T follicular helper cell (primary cell): Measurements from ENCODE around the gene C5.

ENCODE experiments used
- DNase-seq: peaks from one replicate; pipeline ENCODE4 v3.0.0-alpha.2; 2020; ENCODE audit warnings: low read depth

Gene C5

DNA sequence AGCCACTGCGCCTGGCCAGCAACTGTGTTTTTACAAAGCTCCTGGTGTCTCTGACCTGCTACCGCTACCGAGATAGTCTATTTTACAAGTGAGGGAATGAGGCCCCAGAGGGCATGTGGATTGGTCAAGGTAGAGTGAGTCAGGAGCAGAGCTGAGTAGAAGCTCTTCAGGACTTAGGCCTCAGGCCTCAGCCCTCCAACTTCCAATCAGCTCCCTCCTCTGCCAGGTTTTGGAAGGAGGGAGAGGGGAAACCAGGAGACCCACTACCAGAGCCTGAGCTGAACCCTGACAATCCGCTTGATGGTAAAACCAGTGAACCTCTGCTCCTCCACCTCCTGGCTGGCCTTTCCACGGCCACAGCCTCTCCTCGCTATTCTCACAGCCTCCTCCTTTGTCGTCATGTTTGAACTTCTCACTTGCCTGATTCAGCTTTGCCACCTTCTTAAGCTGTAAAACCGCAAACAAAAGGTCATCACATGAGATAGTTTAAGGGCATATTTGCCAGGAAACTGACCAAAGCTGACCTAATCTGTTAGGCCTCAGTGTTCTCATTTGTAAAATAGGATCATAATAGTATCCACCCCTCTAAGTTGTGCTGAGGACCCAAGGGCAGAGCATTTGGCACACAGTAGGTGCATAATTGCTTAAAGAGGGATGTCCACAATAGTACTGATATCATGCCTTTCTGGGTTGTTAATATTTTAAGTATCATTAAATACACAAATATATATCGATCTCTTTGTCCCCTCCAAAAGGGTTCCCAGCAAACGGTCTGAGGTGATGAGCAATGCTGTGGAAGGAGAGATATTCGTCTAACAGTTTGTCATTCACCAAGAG lies 125.2 kb downstream of the C5 start:
- no peak for DNase-seq

DNA sequence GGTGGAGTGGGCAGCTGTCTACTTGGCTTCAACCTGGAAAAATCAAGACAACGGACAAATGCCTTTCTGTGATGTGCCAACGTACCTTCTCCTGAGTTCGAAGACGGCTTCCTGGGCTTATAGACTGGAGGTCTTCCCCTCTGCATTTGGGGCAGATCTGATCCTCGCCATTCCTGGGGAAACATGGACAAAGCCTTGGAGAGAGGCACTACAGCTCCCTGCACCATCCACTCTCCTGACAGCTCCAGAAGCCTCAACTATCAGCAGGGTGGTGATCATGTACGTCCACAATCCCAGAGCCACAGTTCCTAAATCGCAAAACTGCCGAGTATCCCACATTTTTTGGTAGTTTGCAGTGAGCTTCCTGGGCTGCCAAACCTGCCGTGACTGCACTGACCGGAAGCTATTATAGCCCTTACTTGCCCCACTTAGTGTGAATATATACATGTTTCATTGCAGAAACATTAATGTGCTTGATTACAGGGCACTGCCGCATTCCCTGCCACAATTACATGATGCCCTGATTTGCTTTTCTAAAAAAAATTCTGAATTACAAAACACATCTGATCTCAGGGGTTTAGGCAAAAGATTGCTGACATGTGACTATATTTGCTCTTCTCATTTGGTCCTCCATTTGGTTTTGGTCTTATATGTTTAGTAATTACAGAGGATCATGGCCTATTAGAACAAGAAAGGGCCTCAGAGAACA lies 126.3 kb downstream of the C5 start:
- DNase-seq = no peak

DNA sequence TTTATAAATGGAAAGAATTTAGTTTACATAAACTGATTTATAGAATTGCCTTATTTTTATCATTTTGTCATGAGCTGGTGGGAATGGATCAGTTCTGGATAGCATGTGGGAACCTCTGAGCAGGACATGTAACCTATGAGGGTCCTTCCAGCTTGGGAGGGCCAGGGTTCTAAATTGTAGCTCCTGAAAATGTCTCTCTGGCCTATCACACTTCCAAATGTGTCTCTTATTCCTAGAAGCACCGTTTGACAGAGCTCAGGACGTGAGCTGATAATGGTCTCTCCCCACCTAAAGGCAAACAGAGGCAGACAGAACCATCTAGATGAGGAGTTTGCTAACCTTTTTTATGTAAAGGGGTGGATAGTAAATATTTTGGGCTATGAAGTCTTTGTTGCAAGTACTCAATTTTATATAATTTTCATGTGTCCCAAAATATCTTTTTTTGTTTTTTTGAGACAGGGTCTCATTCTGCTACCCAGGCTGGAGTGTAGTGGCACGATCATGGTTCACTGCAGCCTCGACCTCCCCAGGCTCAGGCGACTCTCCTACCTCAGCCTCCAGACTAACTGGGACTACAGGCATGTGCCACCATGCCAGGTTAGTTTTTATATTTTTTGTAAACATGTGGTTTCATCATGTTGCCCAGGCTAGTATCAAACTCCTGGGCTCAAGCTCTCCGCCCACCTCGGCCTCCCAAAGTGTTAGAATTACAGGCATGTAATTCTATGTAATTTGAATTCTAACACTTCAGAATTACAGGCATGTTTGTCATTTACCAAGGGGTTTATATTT lies 127.5 kb downstream of the C5 start:
- no peak for DNase-seq

DNA sequence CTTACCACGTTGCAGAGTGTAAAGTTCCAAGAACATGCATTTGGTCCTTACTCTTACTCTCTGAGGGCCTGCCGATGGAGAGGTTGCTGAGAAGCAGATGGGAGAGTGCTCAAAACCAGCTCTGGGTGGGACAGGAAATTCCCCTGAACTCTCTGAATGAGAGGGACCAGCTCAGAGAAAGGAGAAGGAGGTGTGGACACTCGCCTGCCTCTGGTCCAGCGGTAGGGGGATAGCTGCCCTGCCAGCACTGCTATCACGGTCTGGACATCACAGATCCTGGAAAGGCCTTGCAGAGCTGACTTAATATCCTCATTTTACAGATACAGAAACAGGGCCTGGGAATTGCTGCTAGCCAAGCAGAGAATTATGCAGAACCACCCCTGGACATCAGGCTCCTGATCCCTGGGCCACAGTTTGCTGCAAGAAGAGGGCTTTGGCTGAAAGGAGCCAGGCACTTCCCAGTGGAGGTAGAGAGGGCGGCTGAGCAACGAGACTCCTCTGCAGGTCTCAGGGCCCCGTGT lies 128.4 kb downstream of the C5 start:
- DNase-seq = no peak

DNA sequence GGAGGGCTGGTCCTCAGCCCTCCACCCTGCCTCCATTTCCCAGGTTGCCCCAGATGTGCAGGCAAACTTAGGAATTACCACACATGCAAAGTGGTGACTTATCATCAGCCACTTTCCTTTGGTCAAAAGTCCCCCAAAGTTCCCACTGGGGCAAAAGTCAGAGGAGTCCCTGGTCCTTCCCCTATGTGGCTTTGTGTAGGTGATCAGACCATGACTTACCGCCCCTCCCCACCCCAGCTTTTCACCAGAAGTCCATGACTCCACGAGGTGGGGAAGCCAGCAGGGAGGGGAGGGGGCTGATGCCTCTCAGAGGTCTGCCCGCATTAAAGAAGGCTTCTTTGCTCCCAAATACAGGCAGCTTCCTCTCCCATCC lies 129.3 kb downstream of the C5 start:
- no peak for DNase-seq

DNA sequence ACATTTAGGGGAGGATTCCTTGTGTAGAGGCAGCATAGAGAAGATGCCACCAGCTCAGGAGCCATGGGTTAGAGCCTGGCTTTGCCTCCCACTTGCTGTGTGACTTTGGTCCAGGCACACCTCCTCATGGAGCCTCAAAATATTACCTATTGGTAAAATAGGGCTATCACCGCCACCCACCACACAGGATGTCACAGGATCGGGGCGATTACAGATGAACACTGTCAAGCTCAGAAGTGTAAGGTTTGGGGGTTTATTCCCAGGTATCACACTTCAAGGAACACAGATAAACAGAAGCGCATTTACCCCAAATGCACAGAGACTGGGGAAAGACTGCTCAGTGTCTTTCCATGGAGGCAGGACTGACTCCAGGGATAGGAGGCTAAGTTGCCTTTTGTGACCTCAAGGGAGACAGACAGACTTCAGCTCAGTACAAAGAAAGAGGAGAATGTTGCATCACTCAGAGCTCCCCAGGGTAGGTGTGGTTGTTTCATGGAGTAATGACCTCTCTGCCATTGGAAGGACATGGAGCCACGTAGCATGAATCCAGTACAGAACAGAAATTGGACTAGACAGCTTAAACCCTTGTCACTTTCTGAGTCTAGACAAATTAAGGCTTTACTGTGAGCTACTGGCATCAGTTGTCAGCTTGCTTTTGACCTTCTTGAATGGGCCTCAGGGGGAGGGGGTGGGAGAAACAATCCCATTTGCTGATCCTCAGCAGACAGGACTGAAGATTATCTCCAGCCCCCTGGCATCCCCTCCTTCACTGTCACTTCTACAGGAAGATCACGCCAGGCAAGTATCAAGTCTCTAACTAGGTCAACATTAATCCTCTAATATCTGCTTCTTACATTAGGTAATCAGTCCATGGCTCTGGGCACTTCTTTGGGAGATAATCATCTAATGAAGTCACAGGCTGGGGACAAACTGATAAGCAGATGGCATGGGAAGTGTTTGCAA lies 130.0 kb downstream of the C5 start:
- DNase-seq = no peak

DNA sequence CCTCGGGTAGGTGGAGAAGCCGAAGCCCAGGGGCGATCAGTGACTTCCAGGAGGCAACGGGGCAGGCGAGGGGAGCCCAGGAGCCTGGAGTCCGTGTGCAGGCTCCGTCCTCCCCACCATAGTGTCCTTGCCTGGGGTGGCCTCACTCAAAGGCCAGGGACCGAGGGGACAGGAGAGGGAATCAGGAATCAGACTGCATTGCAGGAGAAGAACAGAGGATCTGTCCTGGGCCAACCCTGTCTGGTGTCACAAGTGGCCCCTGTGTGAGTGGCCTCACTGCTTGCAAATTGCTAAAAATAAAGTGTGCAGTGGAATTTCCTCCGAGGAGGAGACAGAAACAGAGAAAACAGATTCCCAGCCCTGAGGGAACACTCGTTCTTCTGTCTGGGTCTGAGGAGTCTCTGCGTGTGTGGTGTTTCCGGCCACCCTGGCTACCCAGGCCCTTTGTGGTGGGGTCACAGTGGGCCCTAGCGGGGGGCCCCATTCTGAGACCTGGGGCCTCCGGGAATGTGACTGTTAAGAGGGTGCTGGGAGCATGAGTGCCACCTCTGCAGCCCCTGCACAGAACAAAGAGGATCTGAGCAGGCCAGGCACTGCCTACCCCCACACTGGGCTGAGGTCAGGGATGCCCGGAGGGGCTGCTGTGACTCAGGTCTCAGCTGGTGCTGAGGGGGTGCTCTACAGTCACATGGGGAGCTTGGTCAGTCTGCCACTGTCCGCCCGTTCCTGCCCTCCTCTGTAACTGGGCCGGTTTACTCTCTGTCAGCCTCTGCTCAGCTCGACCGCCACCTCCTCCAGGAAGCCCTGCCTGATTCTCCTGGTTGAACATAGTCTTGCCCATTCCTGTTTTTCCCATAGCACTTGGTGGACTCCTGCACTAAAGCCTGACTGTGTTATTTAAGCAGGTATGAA lies 130.9 kb downstream of the C5 start:
- DNase-seq = no peak

DNA sequence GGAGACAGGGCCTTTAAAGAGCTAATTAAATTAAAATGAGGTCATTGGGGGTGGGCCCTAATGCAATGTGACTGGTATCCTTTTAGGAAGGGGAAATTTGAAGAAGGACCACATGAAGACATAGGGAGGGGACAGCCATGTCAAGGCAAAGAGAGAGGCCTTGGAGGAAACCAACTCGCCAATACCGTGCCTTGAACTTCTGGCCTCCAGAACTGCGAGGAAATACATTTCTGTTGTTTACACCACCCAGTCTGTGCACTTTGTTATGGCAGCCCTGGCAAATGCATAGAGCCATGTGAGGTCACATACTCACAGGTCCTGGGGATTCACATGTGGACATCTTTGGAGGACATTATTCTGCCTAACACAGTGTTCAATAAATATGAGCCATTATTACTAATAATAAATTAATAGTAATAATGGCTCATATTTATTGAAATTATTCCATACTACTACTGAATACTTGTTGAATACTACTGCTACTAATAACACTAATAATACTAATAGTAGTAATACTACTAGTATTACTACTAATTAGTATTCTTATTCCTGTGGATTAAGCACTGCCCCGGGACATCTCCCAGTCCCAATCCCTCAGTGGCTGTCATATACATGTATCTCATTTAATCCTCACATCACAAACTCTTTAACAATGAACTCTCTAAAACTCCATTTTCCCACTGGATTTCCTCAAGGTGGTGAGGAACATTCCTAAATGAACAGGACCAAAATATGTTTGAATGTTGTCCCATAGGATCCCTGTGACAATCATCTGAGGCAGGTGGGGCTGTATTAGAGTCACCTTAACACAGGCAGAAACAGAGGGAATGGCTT lies 131.9 kb downstream of the C5 start:
- no peak for DNase-seq

DNA sequence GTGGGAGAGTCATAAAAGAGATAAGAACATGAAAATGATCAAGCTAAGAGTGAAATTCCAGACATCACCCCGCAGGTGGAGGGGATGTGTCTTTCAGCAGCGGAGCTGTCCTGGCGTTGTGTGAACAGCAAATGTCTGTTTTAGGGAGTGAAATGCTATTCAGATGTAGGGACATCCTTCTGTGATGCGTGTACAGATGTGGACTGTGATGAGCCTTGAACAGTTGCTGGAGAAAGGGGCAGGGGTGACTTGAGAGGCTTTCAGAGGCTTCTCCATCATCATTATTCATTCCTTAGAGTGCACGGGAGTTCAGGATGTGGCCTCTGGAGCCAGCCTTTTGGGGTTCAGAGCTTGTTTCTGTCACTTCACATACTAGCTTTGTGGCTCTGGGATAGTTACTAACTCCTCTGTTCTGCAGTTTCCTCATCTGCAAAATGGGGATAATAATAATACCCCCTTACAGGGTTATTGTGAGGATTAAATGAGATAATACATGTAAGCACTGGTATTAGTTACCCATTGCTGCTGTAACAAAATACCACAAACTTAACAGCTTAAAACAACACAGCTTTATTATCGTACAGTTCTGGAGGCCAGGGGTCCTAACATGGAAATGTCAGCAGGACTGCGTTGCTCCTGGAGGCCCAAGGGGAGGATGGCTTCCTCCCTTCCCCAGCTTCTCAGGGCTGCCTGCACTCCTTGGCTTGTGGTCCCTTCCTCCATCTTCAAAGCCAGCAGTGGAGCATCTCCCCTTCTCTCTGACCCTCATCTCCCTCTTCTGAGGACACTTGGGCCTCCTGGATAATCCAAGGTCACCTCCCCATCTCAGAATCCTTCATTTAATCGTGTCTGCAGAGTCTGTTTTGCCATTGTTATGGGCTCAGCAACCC lies 132.8 kb downstream of the C5 start:
- no peak for DNase-seq

DNA sequence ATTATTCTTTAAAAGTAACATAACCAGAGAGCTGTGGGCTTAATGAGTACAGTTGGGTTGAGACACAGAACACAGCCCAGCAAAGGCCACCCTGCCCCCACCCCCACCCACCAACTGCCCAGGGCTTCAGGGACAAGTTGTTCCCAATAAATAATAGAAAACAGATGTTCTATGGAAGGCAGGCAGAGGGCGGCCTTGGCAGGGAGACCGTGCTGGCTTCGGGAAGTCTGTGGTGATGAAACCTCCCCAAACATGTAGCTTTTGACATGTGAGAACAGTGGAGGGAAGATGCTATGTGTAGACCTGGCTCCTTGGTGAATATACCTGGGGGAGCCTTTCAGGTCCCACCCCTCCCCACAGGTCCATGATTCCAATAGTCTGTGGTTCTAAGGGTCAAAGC lies 133.5 kb downstream of the C5 start:
- no peak for DNase-seq

DNA sequence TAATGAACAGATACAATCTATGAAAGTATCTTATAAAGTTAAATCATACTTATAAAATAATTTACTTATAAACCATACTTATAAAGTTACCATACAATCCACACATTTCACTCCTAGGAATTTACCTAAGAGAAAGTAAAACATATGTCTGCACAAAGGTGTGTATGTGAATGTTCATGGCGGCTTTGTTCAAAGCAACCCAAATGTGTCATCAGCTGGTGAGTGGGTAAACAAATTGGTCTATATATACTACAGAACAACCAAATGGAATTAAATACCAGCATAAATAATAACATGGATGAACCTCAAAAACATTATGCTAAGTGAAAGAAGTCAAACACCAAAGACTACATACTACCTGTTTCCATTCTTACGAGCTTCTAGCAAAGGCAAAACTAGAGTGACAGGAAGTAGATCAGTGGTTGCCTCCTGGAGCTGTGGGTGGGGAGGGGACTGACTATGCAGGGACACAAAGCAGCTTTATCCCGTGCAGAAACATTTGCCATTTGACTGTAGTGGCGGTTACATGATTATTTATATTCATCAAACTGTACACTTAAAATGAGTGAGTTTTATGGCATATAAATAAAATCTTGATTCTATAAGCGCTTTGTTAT lies 134.1 kb downstream of the C5 start:
- DNase-seq = no peak

DNA sequence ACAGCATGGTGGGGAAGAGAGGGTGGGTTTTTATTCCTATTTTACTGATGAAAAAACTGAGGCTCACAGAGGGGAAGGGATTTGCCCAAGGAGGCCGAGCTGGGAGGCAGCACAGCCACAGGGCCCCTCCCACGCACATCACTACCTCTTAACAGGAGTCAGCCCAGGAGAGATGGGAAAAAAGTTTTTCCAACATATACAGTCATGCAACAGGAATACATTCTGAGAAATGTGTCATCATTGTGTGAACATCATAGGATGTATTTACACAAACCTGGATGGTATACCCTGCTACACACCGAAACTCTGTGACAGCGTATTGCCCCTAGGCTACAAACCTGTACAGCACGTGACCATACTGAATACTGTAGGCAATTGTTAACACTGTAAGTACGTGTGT lies 135.1 kb downstream of the C5 start:
- DNase-seq = no peak

DNA sequence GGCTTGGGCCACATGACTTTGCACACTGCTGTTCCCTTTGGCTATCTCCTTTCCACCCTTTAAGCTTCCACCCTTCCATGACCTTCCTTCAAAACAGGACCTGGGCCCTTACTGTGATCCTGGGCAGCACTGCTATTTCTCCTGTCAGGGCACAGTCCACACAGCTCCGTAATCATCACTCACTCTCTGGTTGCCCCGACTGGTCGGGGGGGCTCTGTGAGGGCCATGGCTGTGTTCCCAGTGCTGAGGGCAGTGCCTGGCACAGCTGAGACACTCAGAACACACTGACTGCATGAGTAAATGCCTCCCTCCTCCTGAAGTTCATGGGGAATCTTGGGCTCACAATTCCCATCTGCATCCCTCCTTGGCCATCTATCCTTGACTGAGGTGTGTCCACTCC lies 135.7 kb downstream of the C5 start:
- DNase-seq = no peak

DNA sequence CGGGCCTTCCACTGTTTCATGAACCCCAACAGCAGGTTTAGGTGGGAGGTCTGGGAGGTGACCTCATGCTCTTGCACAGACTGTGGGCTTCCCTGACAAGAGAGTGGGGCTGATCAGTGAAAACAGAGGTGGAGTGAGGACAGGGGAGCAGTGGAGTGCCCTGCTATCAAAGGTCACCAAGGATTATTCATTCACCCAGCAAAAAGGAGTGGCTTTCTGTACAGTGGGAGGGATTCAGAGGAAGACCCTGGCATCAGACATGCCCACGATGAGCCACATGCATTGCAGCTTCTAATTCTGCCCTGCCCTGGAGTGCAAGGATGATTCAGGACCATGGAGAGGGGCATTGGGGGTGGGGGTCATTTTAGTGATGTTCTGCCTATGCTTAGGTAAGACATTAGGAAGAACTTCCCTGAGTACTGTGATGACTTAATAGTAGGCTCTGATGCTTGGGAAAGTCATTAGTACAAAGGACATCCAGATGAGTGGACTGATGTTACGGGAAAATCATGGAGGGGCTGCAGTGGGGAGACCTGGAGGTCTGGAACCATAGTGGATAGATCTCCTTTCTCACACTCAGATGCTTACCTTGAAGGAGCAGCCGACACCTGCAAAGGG lies 136.3 kb downstream of the C5 start:
- no peak for DNase-seq

DNA sequence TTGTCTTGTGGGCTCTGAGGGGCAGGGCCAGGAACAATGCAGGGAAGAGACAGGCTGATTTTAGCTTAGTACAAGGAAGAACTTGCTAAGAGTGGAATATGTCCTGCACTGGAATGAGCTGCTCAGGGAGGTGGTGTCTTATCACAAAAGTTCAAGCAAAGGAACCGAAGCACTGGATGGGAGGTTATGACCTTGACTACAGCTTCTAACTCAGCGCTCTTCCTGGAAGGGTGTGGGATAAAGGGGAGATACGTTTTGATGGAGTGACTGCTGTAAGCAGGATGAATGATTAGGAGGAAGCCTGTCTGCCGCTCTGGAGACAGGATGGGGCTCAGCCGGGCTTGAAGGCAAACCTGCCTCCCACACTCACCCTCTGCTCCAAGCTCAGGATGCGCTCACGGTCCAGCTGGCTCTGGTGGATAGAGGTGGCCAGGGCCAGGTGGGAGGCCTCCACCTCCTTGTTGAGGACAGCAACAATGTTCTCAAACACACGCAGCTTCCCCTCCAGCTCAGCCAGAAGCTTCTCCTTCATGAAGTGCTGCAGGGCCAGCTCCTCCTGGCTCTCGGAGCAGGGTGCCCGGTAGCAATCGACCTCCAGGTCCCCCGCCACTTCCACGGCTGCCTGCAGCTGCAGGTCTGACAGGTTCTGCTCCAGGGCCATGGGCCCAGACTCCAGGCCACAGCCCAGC lies 137.0 kb downstream of the C5 start:
- no peak for DNase-seq

DNA sequence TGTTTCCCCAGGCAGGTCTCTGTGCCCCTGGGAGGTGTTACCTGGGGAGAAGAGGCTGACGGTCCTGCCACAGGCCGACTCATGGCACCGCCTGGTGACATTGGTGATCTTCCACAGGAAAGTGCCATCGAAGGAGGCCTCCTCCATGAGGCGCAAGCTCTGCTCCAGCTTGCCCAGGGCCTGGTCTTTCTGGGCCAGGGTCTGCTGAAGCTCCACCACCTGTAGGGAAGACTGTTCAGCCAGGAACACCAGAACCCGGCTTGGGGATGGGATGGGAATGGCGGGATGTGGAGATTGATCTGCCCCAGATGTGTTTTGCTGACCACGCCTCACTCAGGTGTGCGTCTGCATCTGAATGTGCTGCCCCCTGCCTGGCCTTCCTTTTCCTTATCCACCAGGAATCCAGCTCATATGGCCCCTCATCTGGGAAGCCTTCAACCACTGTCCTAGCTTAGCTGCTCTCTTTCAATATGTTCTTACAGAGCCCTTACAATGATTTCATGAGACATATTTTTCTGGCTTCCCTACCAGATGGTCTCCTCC lies 138.7 kb downstream of the C5 start:
- no peak for DNase-seq

DNA sequence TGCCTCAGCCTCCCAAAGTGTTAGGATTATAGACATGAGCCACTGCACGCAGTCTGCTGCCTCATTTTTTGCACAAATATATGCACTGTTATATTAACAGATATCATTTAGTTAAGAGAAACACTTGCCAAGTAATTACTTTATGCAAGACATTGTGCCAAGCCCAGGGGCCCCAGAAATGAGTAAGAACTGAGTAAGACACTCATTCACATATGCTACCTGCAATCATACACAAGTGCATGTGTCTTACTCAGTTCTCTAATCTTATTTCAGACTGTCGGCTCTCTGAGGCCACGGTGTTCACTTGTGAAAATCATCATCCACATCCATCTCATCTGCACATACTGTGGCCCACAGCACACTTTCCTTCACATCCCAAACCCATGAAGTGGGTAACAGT lies 139.4 kb downstream of the C5 start:
- DNase-seq = no peak
